WTC11 (cell line): ENCODE results near the gene TMEM165. TPM values are rescaled to one million over a fixed set of nuclear protein-coding genes. Genes with fewer than 3 reads are reported as not detected.

Experiments used
- ATAC-seq: fragments of 200-7000 bp; cut with Tn5 transposase; 2 replicates; pipeline ENCODE4 v1.10.0; 2021; ENCODE audit warnings: mild to moderate bottlenecking, moderate library complexity
- CTCF ChIA-PET: fragments of 300-600 bp; sonication (Branson Sonifier 250); formaldehyde crosslinking; loops from one replicate; lab custom pipeline; 2021; ENCODE audit warnings: antibody characterized with exemption; lab: Charles Lee
- POLR2A ChIA-PET: fragments of 350-600 bp; sonication (Branson Sonifier 250); formaldehyde crosslinking; loops from one replicate; lab custom pipeline; 2021; ENCODE audit warnings: antibody characterized with exemption; lab: Charles Lee
- DNase-seq: peaks from one replicate; pipeline ENCODE4 v3.0.0; 2021; ENCODE audit warnings: low spot score
- H3K27ac Mint-ChIP-seq: 2 replicates; pipeline ENCODE4 v1.8.0; 2021; ENCODE audit warnings: mixed read lengths
- H3K27me3 Mint-ChIP-seq: 2 replicates; pipeline ENCODE4 v1.8.0; 2021; ENCODE audit warnings: low read depth, mild to moderate bottlenecking, moderate library complexity, mixed read lengths
- H3K36me3 Mint-ChIP-seq: 2 replicates; pipeline ENCODE4 v1.8.0; 2021; ENCODE audit warnings: mixed read lengths
- H3K4me1 Mint-ChIP-seq: 2 replicates; pipeline ENCODE4 v1.8.0; 2022; ENCODE audit warnings: mixed read lengths
- H3K4me3 Mint-ChIP-seq: 2 replicates; pipeline ENCODE4 v1.8.0; 2021; ENCODE audit warnings: mild to moderate bottlenecking, moderate library complexity, mixed read lengths
- H3K9me3 Mint-ChIP-seq: 2 replicates; pipeline ENCODE4 v1.8.0; 2021; ENCODE audit warnings: mixed read lengths
- ATF3 ChIP-seq: sonication (generic); formaldehyde crosslinking; conservative IDR thresholded peaks from 2 replicates; pipeline ENCODE4 v1.8.1; 2022; ENCODE audit warnings: mild to moderate bottlenecking, missing genetic modification reagents
- CTCF ChIP-seq: fragments of 200-600 bp; IDR thresholded peaks from 2 replicates; pipeline ENCODE4 v1.8.0; 2022; ENCODE audit warnings: antibody characterized with exemption
- EMX1 ChIP-seq: fragments of 250-450 bp; sonication (Bioruptor Pico); IDR thresholded peaks from 2 replicates; pipeline ENCODE4 v1.8.0; 2021; ENCODE audit warnings: mild to moderate bottlenecking
- ETV6 ChIP-seq: sonication (generic); formaldehyde crosslinking; IDR thresholded peaks from 2 replicates; pipeline ENCODE4 v1.8.1; 2022; ENCODE audit warnings: mild to moderate bottlenecking, missing genetic modification reagents
- FOXP1 ChIP-seq: sonication (generic); formaldehyde crosslinking; IDR thresholded peaks from 2 replicates; pipeline ENCODE4 v1.8.0; 2022; ENCODE audit warnings: missing genetic modification reagents, mild to moderate bottlenecking, moderate library complexity, borderline replicate concordance
- GABPB1 ChIP-seq: sonication (generic); formaldehyde crosslinking; IDR thresholded peaks from 2 replicates; pipeline ENCODE4 v1.8.1; 2023; ENCODE audit warnings: mild to moderate bottlenecking, missing genetic modification reagents
- JAZF1 ChIP-seq: fragments of 250-450 bp; sonication (Bioruptor Pico); IDR thresholded peaks from 2 replicates; pipeline ENCODE4 v1.9.0; 2021; ENCODE audit warnings: moderate library complexity, mild to moderate bottlenecking, inconsistent platforms
- KAT7 ChIP-seq: sonication (generic); formaldehyde crosslinking; IDR thresholded peaks from 2 replicates; pipeline ENCODE4 v1.8.1; 2023; ENCODE audit warnings: missing genetic modification reagents, mild to moderate bottlenecking, borderline replicate concordance
- MLX ChIP-seq: sonication (generic); formaldehyde crosslinking; IDR thresholded peaks from 2 replicates; pipeline ENCODE4 v1.8.1; 2023; ENCODE audit warnings: mild to moderate bottlenecking, missing genetic modification reagents, moderate library complexity
- MXD4 ChIP-seq: fragments of 250-450 bp; sonication (Bioruptor Pico); IDR thresholded peaks from 2 replicates; pipeline ENCODE4 v1.8.0; 2021; ENCODE audit warnings: mild to moderate bottlenecking, moderate library complexity, borderline replicate concordance
- MYBL2 ChIP-seq: sonication (generic); formaldehyde crosslinking; IDR thresholded peaks from 2 replicates; pipeline ENCODE4 v1.8.1; 2023; ENCODE audit warnings: mild to moderate bottlenecking, moderate library complexity, missing genetic modification reagents
- NFATC4 ChIP-seq: fragments of 250-450 bp; sonication (Bioruptor Pico); IDR thresholded peaks from 2 replicates; pipeline ENCODE4 v1.9.0; 2021; ENCODE audit warnings: mild to moderate bottlenecking
- SP1 ChIP-seq: sonication (generic); formaldehyde crosslinking; conservative IDR thresholded peaks from 2 replicates; pipeline ENCODE4 v1.8.1; 2022; ENCODE audit warnings: missing genetic modification reagents
- TEAD1 ChIP-seq: sonication (generic); formaldehyde crosslinking; IDR thresholded peaks from 2 replicates; pipeline ENCODE4 v1.8.0; 2022; ENCODE audit warnings: mild to moderate bottlenecking, missing genetic modification reagents
- TEAD4 ChIP-seq: sonication (generic); formaldehyde crosslinking; IDR thresholded peaks from 2 replicates; pipeline ENCODE4 v1.8.0; 2022; ENCODE audit warnings: mild to moderate bottlenecking, missing genetic modification reagents
- ZMAT4 ChIP-seq: fragments of 250-450 bp; sonication (Bioruptor Pico); IDR thresholded peaks from 2 replicates; pipeline ENCODE4 v1.9.0; 2021; ENCODE audit warnings: mild to moderate bottlenecking
- ZNF138 ChIP-seq: sonication (generic); formaldehyde crosslinking; conservative IDR thresholded peaks from 2 replicates; pipeline ENCODE4 v1.8.1; 2022; ENCODE audit warnings: mild to moderate bottlenecking, moderate library complexity, missing genetic modification reagents
- ZNF219 ChIP-seq: sonication (generic); formaldehyde crosslinking; IDR thresholded peaks from 2 replicates; pipeline ENCODE4 v1.8.0; 2023; ENCODE audit warnings: missing genetic modification reagents, mild to moderate bottlenecking, borderline replicate concordance
- ZNF232 ChIP-seq: sonication (generic); formaldehyde crosslinking; IDR thresholded peaks from 2 replicates; pipeline ENCODE4 v1.8.0; 2022; ENCODE audit warnings: mild to moderate bottlenecking, missing genetic modification reagents
- ZNF396 ChIP-seq: fragments of 250-450 bp; sonication (Bioruptor Pico); IDR thresholded peaks from 2 replicates; pipeline ENCODE4 v1.8.0; 2021; ENCODE audit warnings: mild to moderate bottlenecking, moderate library complexity, borderline replicate concordance
- ZNF423 ChIP-seq: fragments of 250-450 bp; sonication (Bioruptor Pico); IDR thresholded peaks from 2 replicates; pipeline ENCODE4 v2.1.2; 2022; ENCODE audit warnings: mild to moderate bottlenecking, moderate library complexity
- total RNA-seq: library from RNA; stranded (reverse); gene quantifications from 3 replicates; pipeline ENCODE4 v1.2.3, GENCODE V29; 2021
- TF ChIP-seq, protein P1 (sequence below): fragments of 250-450 bp; sonication (Bioruptor Pico); IDR thresholded peaks from 2 replicates; pipeline ENCODE4 v1.9.0; 2021; ENCODE audit warnings: moderate library complexity, mild to moderate bottlenecking, inconsistent platforms, borderline replicate concordance
- TF ChIP-seq, protein P2 (sequence below): sonication (generic); formaldehyde crosslinking; IDR thresholded peaks from 2 replicates; pipeline ENCODE4 v1.8.1; 2022; ENCODE audit warnings: low read depth, missing genetic modification reagents, borderline replicate concordance
- TF ChIP-seq, protein P3 (sequence below): sonication (generic); formaldehyde crosslinking; IDR thresholded peaks from 2 replicates; pipeline ENCODE4 v1.8.1; 2023; ENCODE audit warnings: mild to moderate bottlenecking, missing genetic modification reagents, borderline replicate concordance
- TF ChIP-seq, protein P4 (sequence below): fragments of 250-450 bp; sonication (Bioruptor Pico); IDR thresholded peaks from 2 replicates; pipeline ENCODE4 v1.9.0; 2021; ENCODE audit warnings: mild to moderate bottlenecking

The TMEM165 gene
- total RNA-seq, 1 experiment from 2014 or later: 88.6 TPM

GRCh38 chr4:55380576-55380975 is 15.2 kb upstream of the TMEM165 start:
- TF ChIP-seq, protein P1, sequence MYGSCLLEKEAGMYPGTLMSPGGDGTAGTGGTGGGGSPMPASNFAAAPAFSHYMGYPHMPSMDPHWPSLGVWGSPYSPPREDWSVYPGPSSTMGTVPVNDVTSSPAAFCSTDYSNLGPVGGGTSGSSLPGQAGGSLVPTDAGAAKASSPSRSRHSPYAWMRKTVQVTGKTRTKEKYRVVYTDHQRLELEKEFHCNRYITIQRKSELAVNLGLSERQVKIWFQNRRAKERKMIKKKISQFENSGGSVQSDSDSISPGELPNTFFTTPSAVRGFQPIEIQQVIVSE (CRISPR knock-in tag): no peak
- no peak for TF ChIP-seq CTCF
- no peak for TF ChIP-seq SP1 (CRISPR knock-in tag)
- no peak for TF ChIP-seq GABPB1 (CRISPR knock-in tag)
- no peak for TF ChIP-seq ZMAT4
- no peak for TF ChIP-seq ZNF232 (CRISPR knock-in tag)
- TF ChIP-seq ATF3 (CRISPR knock-in tag): no peak
- no peak for TF ChIP-seq ETV6 (CRISPR knock-in tag)
- TF ChIP-seq ZNF423 (CRISPR knock-in tag): no peak
- no peak for TF ChIP-seq MLX (CRISPR knock-in tag)
- TF ChIP-seq ZNF138: no peak
- no peak for TF ChIP-seq TEAD1 (CRISPR knock-in tag)
- TF ChIP-seq, protein P2, sequence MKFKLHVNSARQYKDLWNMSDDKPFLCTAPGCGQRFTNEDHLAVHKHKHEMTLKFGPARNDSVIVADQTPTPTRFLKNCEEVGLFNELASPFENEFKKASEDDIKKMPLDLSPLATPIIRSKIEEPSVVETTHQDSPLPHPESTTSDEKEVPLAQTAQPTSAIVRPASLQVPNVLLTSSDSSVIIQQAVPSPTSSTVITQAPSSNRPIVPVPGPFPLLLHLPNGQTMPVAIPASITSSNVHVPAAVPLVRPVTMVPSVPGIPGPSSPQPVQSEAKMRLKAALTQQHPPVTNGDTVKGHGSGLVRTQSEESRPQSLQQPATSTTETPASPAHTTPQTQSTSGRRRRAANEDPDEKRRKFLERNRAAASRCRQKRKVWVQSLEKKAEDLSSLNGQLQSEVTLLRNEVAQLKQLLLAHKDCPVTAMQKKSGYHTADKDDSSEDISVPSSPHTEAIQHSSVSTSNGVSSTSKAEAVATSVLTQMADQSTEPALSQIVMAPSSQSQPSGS (CRISPR knock-in tag): no peak
- TF ChIP-seq EMX1 (CRISPR knock-in tag): no peak
- no peak for TF ChIP-seq FOXP1 (CRISPR knock-in tag)
- no peak for TF ChIP-seq ZNF396 (CRISPR knock-in tag)
- no peak for TF ChIP-seq MYBL2 (CRISPR knock-in tag)
- TF ChIP-seq, all 79 proteins: peak for 0
- H3K4me1 Mint-ChIP-seq: no peaks in the 10 kb centered on the region; the same call in 1 of the 2 replicates
- CTCF ChIA-PET: no interaction called here
- no peaks in the 10 kb centered on the region for H3K27me3 Mint-ChIP-seq
- H3K36me3 Mint-ChIP-seq: no peaks in the 10 kb centered on the region
- no peak overlapping the region for H3K4me3 Mint-ChIP-seq
- no peak for ATAC-seq
- no peaks in the 10 kb centered on the region for H3K9me3 Mint-ChIP-seq
- H3K27ac Mint-ChIP-seq: no peak overlapping the region
- POLR2A ChIA-PET: no interaction called here
- DNase-seq: no peak

- ChIA-PET POLR2A (no interaction called here), CTCF (no interaction called here)
- Mint-ChIP-seq H3K4me3 (no peak overlapping the region), H3K27me3 (no peaks in the 10 kb centered on the region), H3K27ac (no peak overlapping the region), H3K9me3 (no peaks in the 10 kb centered on the region), H3K4me1 (peaks cover 4% of the 10 kb centered on the region), H3K36me3 (no peaks in the 10 kb centered on the region)
- DNase-seq (no peak), ATAC-seq (no peak)
- TF ChIP-seq NFATC4 (CRISPR knock-in tag): no peak
- TF ChIP-seq, protein P3, sequence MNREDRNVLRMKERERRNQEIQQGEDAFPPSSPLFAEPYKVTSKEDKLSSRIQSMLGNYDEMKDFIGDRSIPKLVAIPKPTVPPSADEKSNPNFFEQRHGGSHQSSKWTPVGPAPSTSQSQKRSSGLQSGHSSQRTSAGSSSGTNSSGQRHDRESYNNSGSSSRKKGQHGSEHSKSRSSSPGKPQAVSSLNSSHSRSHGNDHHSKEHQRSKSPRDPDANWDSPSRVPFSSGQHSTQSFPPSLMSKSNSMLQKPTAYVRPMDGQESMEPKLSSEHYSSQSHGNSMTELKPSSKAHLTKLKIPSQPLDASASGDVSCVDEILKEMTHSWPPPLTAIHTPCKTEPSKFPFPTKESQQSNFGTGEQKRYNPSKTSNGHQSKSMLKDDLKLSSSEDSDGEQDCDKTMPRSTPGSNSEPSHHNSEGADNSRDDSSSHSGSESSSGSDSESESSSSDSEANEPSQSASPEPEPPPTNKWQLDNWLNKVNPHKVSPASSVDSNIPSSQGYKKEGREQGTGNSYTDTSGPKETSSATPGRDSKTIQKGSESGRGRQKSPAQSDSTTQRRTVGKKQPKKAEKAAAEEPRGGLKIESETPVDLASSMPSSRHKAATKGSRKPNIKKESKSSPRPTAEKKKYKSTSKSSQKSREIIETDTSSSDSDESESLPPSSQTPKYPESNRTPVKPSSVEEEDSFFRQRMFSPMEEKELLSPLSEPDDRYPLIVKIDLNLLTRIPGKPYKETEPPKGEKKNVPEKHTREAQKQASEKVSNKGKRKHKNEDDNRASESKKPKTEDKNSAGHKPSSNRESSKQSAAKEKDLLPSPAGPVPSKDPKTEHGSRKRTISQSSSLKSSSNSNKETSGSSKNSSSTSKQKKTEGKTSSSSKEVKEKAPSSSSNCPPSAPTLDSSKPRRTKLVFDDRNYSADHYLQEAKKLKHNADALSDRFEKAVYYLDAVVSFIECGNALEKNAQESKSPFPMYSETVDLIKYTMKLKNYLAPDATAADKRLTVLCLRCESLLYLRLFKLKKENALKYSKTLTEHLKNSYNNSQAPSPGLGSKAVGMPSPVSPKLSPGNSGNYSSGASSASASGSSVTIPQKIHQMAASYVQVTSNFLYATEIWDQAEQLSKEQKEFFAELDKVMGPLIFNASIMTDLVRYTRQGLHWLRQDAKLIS (CRISPR knock-in tag): no peak
- TF ChIP-seq TEAD4 (CRISPR knock-in tag): no peak
- TF ChIP-seq JAZF1 (CRISPR knock-in tag): no peak
- TF ChIP-seq SP1 (CRISPR knock-in tag): no peak
- no peak for TF ChIP-seq MXD4 (CRISPR knock-in tag)
- TF ChIP-seq, protein P4, sequence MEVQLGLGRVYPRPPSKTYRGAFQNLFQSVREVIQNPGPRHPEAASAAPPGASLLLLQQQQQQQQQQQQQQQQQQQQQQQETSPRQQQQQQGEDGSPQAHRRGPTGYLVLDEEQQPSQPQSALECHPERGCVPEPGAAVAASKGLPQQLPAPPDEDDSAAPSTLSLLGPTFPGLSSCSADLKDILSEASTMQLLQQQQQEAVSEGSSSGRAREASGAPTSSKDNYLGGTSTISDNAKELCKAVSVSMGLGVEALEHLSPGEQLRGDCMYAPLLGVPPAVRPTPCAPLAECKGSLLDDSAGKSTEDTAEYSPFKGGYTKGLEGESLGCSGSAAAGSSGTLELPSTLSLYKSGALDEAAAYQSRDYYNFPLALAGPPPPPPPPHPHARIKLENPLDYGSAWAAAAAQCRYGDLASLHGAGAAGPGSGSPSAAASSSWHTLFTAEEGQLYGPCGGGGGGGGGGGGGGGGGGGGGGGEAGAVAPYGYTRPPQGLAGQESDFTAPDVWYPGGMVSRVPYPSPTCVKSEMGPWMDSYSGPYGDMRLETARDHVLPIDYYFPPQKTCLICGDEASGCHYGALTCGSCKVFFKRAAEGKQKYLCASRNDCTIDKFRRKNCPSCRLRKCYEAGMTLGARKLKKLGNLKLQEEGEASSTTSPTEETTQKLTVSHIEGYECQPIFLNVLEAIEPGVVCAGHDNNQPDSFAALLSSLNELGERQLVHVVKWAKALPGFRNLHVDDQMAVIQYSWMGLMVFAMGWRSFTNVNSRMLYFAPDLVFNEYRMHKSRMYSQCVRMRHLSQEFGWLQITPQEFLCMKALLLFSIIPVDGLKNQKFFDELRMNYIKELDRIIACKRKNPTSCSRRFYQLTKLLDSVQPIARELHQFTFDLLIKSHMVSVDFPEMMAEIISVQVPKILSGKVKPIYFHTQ (CRISPR knock-in tag): no peak
- TF ChIP-seq KAT7 (CRISPR knock-in tag): no peak
- no peak for TF ChIP-seq GABPB1 (CRISPR knock-in tag)
- no peak for TF ChIP-seq ZNF219 (CRISPR knock-in tag)
These were observed 14.3 kb upstream of the TMEM165 start for GRCh38 chr4:55381502-55381901.
